Testis (tissue), 3 donors: ENCODE measurements around the gene CRISPLD2. TPM values are rescaled to one million over a fixed set of nuclear protein-coding genes. Genes with fewer than 3 reads are reported as not detected.

Experiments
- DNase-seq: peaks from one replicate; pipeline ENCODE4 v3.0.0-alpha.2; 2019
- H3K27ac ChIP-seq, 2 donors: fragments of 200-600 bp; sonication (generic); one replicate each; pipeline ENCODE4 v1.5.1; 2019
- H3K27me3 ChIP-seq: fragments of 200-600 bp; sonication (generic); one replicate; pipeline ENCODE4 v1.5.1; 2019
- H3K36me3 ChIP-seq: fragments of 200-600 bp; sonication (generic); one replicate; pipeline ENCODE4 v1.5.1; 2017; ENCODE audit warnings: low read depth; ENCODE audit errors: missing control alignments
- H3K4me1 ChIP-seq: fragments of 200-600 bp; sonication (generic); one replicate; pipeline ENCODE4 v1.5.1; 2019
- H3K4me3 ChIP-seq, 2 donors: fragments of 200-600 bp; sonication (generic); one replicate each; pipeline ENCODE4 v1.5.1; 2017 to 2019
- H3K9me3 ChIP-seq: fragments of 200-600 bp; sonication (generic); one replicate; pipeline ENCODE4 v1.5.1; 2017
- POLR2A ChIP-seq: fragments of 450-650 bp; IDR thresholded peaks from one replicate; pipeline ENCODE4 v1.6.1; 2017; ENCODE audit warnings: antibody characterized with exemption, mild to moderate bottlenecking, moderate library complexity
- WGBS, 2 donors: methylation state at CpG; one replicate each; pipeline ENCODE4 v1.1.5; 2018; 5-methylcytosine and 5-hydroxymethylcytosine counted together
- intact Hi-C: fragments of 100-400 bp; cut with DNase I; formaldehyde crosslinking; loops from one replicate; pipeline ENCODE4 v1.15.1; 2023; ENCODE audit warnings: low total_unique reads
- polyA plus RNA-seq: library from polyadenylated mRNA; stranded (reverse); fragments of 350-450 nt; fragmentation: Illumina TruSeq; extraction: RNeasy Lipid Tissue Mini Kit (QIAGEN cat#74804); gene quantifications from one replicate; pipeline ENCODE4 v1.2.3, GENCODE V29; 2014; ENCODE audit warnings: low read depth, low replicate concordance; ENCODE audit not compliant: insufficient read depth
- total RNA-seq, 2 donors: library from RNA; depleted of rRNA; stranded (reverse); fragments of >200 nt; gene quantifications; one replicate each; pipeline ENCODE4 v1.2.3, GENCODE V29; 2016
- TF ChIP-seq, protein P1 (sequence below), 3 experiments: fragments of 450-650 bp in 2 of 3; fragments of 200-600 bp in 1 of 3; sonication (generic) in 1 of 3; IDR thresholded peaks; one replicate each; pipeline ENCODE4 v1.5.1; 2016 to 2019; ENCODE audit warnings: antibody characterized with exemption in 3 of 3, mild to moderate bottlenecking in 2 of 3, moderate library complexity in 1 of 3

Gene CRISPLD2
- total and polyA plus RNA-seq, 3 donors from 2014 or later, result 47.7 to 59.6 (median 48.8) TPM

DNA sequence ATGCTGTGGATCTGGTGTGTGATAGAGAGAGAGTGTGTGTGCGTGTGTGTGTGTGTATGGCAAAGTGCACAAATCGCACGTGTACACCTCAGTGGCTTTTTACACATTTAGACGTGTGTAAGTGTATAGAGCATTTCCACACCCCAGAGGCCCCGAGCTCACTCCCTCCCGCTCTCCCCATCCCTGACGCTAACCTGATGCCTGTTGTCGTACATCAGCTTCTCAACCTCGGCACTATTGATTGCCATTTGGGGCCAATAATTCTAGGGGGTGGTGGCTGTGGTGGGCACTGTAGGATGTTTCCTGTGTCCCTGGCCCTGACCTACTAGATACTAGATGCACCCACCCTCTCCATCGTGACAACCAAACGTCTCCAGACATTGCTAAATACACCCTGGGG is 30.4 kb upstream of the CRISPLD2 start:
- intact Hi-C loops, result no loop called here
- Histone ChIP-seq H3K9me3 (no peaks in the 10 kb centered on the region), H3K27me3 (no peaks in the 10 kb centered on the region), H3K36me3 (no peaks in the 10 kb centered on the region), H3K4me1 (peaks cover 6% of the 10 kb centered on the region), H3K4me3 (no peak overlapping the region), H3K27ac (no peak overlapping the region)
- no peak for TF ChIP-seq POLR2A
- TF ChIP-seq, protein P1, sequence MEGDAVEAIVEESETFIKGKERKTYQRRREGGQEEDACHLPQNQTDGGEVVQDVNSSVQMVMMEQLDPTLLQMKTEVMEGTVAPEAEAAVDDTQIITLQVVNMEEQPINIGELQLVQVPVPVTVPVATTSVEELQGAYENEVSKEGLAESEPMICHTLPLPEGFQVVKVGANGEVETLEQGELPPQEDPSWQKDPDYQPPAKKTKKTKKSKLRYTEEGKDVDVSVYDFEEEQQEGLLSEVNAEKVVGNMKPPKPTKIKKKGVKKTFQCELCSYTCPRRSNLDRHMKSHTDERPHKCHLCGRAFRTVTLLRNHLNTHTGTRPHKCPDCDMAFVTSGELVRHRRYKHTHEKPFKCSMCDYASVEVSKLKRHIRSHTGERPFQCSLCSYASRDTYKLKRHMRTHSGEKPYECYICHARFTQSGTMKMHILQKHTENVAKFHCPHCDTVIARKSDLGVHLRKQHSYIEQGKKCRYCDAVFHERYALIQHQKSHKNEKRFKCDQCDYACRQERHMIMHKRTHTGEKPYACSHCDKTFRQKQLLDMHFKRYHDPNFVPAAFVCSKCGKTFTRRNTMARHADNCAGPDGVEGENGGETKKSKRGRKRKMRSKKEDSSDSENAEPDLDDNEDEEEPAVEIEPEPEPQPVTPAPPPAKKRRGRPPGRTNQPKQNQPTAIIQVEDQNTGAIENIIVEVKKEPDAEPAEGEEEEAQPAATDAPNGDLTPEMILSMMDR (IDR thresholded peaks at IDR 0.05), result no peak
- no peak for DNase-seq
- 87 to 92% methylated on average over 11 of the region's 11 CpGs for WGBS, 2 donors

DNA sequence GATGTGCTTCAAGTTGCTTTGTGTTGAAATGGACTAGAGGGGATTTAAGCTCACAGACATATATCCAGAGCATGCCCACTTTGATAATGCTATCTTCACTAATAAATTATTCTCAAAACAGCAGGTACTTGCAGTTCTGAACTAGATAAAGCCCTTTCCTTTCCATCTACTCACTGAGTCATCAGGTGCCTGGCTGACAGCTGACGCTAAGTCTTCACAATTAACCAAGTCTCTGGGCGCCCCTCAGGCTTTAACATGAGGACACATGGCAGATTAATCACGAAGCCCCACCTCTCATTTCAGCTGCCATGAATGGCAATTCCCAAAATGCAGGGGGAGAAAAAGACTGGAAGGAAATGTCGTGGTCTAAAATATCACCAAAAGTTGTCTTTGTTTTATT is 29.5 kb upstream of the CRISPLD2 start:
- Histone ChIP-seq H3K36me3 (no peaks in the 10 kb centered on the region), H3K27me3 (no peaks in the 10 kb centered on the region), H3K4me3 (no peak overlapping the region), H3K9me3 (no peaks in the 10 kb centered on the region), H3K27ac (no peak overlapping the region), H3K4me1 (peaks cover 13% of the 10 kb centered on the region)
- TF ChIP-seq POLR2A, result no peak
- TF ChIP-seq, protein P1 (IDR thresholded peaks at IDR 0.05), result no peak
- DNase-seq, result no peak
- WGBS, 2 donors, result 96 to 97% methylated on average over 4 of the region's 4 CpGs
- intact Hi-C loops, result no loop called here

DNA sequence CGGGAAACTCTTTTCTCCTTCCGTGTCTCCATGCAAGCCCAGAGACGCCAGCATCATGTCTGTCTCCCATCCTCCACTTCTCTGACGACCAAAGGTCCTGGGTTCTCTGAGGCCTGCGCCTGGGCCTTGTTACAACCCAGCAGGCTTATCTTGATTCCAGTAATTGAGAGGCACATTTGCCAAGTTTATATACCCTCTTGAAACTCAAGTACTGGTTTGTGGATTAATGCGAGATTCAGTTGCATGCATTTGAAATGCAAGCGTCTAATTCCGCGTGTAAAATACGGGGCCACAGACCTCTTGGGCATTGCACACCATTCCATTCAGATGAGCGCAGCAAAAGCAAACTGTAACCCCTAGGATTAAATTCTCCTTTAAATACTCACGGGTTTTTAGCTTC is 28.7 kb upstream of the CRISPLD2 start:
- WGBS, 2 donors, result 88 to 93% methylated on average over 12 of the region's 12 CpGs
- Histone ChIP-seq H3K27ac (no peak overlapping the region), H3K27me3 (no peaks in the 10 kb centered on the region), H3K36me3 (no peaks in the 10 kb centered on the region), H3K4me1 (peaks cover 14% of the 10 kb centered on the region), H3K4me3 (no peak overlapping the region), H3K9me3 (no peaks in the 10 kb centered on the region)
- TF ChIP-seq, protein P1 (IDR thresholded peaks at IDR 0.05), result no peak
- TF ChIP-seq POLR2A, result no peak
- intact Hi-C loops, result no loop called here
- DNase-seq, result no peak

DNA sequence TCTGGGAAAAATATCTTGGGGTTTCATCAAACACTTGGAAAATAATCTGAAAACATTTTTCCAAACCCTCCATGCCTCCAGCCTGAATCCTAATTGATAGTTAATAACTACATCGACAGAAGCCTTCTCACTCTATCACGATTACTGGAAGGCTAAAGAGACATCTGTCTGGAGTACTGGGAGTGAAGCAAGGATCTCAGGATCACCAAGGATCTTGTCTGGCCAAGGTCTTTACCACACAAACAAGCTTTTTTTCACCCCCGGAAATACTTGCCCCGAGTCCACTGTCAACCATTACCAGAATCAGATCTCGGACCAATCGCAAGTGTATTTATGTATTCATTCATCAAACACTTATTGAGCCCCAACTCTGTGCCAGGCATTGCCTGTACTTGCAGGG is 28.3 kb upstream of the CRISPLD2 start:
- Histone ChIP-seq H3K4me3 (no peak overlapping the region), H3K27ac (no peak overlapping the region), H3K36me3 (no peaks in the 10 kb centered on the region), H3K4me1 (peaks cover 12% of the 10 kb centered on the region), H3K9me3 (no peaks in the 10 kb centered on the region), H3K27me3 (no peaks in the 10 kb centered on the region)
- intact Hi-C loops, result no loop called here
- DNase-seq, result no peak
- WGBS, 2 donors, result 89 to 92% methylated on average over 6 of the region's 6 CpGs
- TF ChIP-seq, protein P1 (IDR thresholded peaks at IDR 0.05), result no peak
- TF ChIP-seq POLR2A, result no peak

DNA sequence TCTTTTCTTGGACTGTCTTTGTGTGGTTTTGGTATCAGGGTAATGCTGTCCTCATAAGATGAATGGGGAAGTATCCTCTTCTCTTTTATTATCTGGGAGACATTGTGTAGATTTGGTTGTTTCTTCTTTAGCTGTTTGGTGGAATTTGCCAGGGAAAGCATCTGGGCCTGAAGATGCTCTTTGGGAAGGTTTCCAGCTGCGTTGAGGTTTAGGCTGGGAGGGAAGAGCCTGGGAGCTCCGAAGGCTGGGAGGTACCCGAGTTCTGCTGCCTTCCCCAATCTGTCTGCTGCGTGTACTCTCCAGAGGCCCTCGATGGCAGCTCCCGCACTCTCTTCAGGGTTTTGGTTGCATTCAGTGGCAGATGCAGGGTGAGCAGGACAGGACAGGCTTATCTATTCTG is 25.6 kb upstream of the CRISPLD2 start:
- no peaks in the 10 kb centered on the region for H3K27me3 ChIP-seq
- intact Hi-C loops, result no loop called here
- no peaks in the 10 kb centered on the region for H3K9me3 ChIP-seq
- WGBS, 2 donors, result 18 to 41% methylated on average over 5 to 6 of the region's 6 CpGs
- peaks cover 12% of the 10 kb centered on the region for H3K4me1 ChIP-seq
- no peak for DNase-seq
- no peak overlapping the region for H3K4me3 ChIP-seq
- H3K36me3 ChIP-seq, result no peaks in the 10 kb centered on the region
- TF ChIP-seq POLR2A, result no peak
- TF ChIP-seq, protein P1 (IDR thresholded peaks at IDR 0.05), result no peak
- peak overlapping the region in 1 of 2 donors; percentile 71 for H3K27ac ChIP-seq
